Lower leg skin (tissue), 4 donors: ENCODE results near the gene ANKRD13B. TPM values are rescaled to one million over a fixed set of nuclear protein-coding genes. Genes with fewer than 3 reads are reported as not detected.

ENCODE experiments used
- total RNA-seq, 4 donors: library from RNA; depleted of rRNA; stranded (reverse); fragments of >200 nt; gene quantifications; one replicate each; pipeline ENCODE4 v1.1.0, GENCODE V29; 2016

Gene ANKRD13B
- total RNA-seq, 4 donors from 2014 or later, result 8.1 to 18.8 (median 11.7) TPM

Other genes with a start within 250 kb of the ANKRD13B start
- 10 to 100 TPM; 54.7 to 71.8 (median 64.9) TPM for gene TAOK1, start 202.8 kb upstream of the ANKRD13B start, total RNA-seq
- 10 to 100 TPM in 1 of 4 donors, 1 to 10 TPM in 3; 4.1 to 10.4 (median 7.5) TPM for gene ABHD15, start 26.1 kb upstream of the ANKRD13B start, total RNA-seq
- 10 to 100 TPM; 30.2 to 55.8 (median 34.5) TPM for gene TP53I13, start 24.4 kb upstream of the ANKRD13B start, total RNA-seq
- gene GIT1, start 3.5 kb upstream of the ANKRD13B start, total RNA-seq, result 10 to 100 TPM; 44.0 to 67.1 (median 51.3) TPM
- gene CORO6, start 29.8 kb downstream of the ANKRD13B start, total RNA-seq, result 10 to 100 TPM in 2 of 4 donors, 1 to 10 TPM in 2; 5.7 to 19.0 (median 8.7) TPM